Neural progenitor cell (in vitro differentiated cells): Measurements from ENCODE around the gene COX7A2L.

Source experiments
- CTCF ChIP-seq: fragments of 200-600 bp; sonication (generic); IDR thresholded peaks from 2 replicates; pipeline ENCODE4 v1.5.1; 2017; ENCODE audit warnings: antibody characterized with exemption, mild to moderate bottlenecking
- EZH2 ChIP-seq: fragments of 200-600 bp; sonication (generic); IDR thresholded peaks from 2 replicates; pipeline ENCODE4 v1.6.1; 2017; ENCODE audit warnings: antibody characterized with exemption, mild to moderate bottlenecking, moderate library complexity

GRCh38 chr2:42321452-42322064 is 39.5 kb downstream of the COX7A2L start:
- no peak for TF ChIP-seq CTCF
- no peak for TF ChIP-seq EZH2
